Effector CD8-positive, alpha-beta T cell (primary cell): ENCODE data around the gene NASP.

Source experiments
- DNase-seq: peaks from one replicate; lab custom pipeline; 2025; lab: John Stamatoyannopoulos, UW
- total RNA-seq, 4 experiments: gene quantifications; one replicate each; lab custom pipeline; 2026; lab: John Stamatoyannopoulos, UW

NASP gene
- 115 to 152 (median 131) reads per million in 4 experiments for total RNA-seq

GRCh38 chr1:45583666-45584350 lies at the start of gene NASP:
Gene NASP, plus strand, starts transcription at chr1:45584041. Its CDS starts 106 bp downstream, at chr1:45584147.
- peak; percentile 88 for DNase-seq

DNA sequence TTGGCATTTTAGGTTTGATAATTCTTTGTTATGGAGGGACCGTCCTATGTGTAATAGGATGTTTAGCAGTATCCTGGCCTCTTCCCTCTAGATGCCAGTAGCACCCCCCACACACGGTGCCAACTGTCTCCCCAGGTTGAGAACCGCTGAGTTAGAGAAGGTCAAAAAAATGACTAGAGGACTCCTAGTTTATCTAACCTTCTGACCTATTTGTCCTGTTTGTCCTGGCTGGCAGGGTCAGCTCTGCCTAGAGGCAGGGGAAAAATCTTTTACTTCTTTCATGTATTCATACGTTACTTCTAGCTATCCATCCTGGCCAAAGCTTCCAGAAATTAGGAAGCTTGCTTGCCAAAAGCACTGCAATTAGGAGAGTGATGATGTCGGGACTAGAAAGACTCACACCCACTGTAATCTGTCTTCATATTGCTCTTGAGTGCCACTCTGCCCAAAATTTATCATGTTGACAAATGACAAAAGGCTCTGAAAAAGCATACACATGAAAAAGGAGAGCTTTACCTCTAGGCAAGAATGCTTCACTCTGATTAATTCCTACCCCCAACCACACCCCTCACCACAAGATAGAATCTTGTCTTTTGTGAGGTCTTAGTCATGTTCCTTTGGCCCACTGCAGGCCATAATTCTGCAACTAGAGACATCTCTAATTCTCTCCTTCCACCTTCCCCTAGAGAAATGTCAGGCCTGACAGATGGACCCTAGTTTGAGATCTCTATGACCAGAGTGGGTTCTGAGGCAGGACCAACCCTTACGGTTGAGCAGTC lies 47.7 kb upstream of the NASP start:
- no peak for DNase-seq

DNA sequence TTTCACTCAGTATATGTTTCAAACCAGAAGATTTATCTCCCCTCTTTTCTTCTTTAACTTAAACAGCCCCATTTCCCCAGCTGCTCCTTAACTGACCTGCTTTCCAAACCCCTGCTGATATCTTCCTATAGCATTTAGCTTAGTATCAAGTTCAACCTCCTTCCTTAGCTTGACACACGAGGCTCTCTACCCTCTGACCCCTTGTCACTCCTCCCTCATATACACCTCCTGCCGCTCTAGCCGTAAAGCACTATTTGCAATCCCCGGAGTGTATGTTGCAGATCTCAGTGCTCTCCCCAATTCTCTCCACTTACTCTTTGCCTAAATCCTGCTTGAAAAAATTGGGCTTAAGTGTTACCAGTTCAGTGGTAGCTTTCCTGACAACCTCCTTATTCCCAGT lies 47.0 kb upstream of the NASP start:
- no peak for DNase-seq

- DNase-seq: no peak
These were observed 42.6 kb upstream of the NASP start for GRCh38 chr1:45541193-45541592.

DNA sequence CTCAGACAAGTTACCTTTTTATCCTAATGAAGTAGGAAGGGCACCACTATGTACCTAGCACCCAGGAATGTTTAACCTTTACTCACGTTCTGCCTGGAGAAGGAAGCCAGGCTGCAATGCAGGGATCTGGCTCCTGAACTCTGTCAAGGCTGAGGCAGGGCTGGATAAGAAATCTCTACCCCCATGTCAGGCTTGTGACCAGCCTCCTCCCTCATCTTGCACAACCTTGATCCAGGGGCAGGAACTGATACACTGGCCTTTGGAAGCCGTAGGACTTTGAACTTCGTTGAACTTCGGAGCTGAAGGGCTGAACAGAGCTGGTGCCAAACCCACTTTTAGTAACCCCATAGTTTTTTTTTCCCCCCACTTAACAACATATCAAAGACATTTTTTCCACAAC lies 41.2 kb upstream of the NASP start:
- no peak for DNase-seq

- DNase-seq: peak; percentile 52
These were observed 40.0 kb upstream of the NASP start for GRCh38 chr1:45543581-45544417.

DNA sequence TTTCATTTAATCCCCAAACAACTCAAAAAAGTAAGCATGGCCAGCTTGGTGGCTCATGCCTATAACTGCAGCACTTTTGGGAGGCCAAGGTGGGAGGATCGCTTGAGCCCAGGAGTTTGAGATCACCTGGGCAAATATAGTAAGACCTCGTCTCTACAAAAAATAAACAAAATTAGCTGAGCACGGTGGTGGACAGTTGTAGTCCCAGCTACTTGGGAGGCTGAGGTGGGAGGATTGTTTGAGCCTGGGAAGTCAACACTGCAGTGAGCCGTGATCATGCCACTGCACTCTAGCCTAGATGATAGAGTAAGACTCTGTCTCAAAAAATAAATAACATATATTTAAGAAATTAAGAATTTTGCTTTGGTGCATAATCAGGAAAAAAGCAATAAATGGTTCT lies 39.3 kb upstream of the NASP start:
- DNase-seq: no peak

DNA sequence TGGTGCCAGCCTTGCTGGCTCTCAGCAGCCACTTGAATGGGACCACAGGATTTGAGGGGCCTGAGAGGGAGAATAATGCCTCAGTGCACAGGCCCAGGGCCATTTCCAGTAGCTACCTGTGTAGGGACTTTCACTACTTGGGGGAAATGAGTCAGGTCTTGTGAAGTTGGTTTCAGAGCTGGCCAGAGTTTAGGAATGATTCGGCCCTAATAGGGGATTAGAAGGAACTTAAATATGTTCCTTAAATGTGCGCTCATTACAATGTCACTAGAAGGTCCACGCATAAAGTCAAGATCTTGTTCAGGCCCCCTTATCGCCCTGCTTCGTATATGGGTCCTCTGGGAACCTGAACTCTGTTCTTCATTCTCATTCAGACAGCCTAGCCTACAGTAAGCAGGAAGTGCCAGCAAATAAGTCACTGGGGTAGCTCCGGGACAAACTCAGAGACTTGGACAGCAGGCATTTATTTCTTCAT lies 38.8 kb upstream of the NASP start:
- no peak for DNase-seq

DNA sequence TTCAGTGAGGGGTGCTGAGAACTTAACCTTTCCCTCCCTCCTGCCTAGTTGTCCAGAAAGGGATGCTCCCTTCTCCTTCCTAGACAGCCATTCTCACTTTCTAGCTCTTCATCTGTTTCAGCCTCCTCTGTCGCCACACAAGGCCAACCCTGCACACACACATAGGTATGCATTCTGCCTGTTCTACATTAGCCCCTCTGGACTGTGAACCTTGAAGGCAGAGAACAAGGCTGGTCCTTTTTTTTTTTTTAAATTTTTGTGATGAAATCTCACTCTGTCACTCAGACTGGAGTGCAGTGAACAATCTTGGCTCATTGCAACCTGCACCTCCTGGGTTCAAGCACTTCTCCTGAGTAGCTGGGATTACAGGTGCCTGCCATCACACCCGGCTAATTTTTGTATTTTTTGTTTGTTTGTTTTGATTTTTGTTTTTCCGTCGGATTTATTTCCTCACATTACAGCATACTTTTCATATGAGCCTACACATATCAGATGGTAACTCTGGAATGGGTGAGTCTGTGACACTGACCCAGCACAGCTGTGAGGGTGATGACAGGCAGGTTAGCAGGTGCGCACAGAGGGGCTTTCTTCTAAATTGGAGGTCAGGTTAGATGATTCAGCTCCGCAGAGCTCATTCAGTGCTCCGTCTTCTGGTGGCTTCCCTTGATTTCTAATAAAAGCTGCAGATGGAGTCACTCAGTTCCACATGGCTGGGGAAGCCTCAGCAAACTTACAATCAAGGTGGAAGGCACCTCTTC lies 38.1 kb upstream of the NASP start:
- no peak for DNase-seq

GRCh38 chr1:45550401-45551351 lies 33.2 kb upstream of the NASP start, which contains the start of gene AKR1A1:
Gene AKR1A1, plus strand, starts transcription at chr1:45550826. Its CDS starts 10,969 bp downstream, at chr1:45561795.
- peak; percentile 77 for DNase-seq

GRCh38 chr1:45551684-45552083 lies 32.2 kb upstream of the NASP start:
- DNase-seq: no peak

DNA sequence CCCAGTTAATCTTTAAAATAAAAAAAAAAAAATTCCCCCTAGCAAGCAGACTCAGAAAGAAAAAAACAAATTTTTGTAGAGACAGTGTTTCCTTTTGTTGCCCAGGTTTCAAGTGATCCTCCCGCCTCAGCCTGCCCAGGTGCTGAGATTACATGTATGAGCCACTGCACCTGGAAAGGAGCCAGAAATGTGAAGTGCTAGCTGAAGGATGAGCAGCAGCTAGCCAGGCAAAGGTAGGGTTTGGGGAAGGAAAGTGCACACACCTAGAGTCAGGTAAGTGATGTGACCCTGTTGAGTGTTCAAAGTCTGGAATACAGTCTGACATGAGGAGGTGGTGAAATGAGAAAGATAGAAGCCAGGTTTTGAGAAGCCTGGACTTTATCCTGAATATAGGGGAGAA lies 31.5 kb upstream of the NASP start:
- DNase-seq: no peak

- DNase-seq: no peak
These were observed 29.6 kb upstream of the NASP start for GRCh38 chr1:45554198-45554597.

DNA sequence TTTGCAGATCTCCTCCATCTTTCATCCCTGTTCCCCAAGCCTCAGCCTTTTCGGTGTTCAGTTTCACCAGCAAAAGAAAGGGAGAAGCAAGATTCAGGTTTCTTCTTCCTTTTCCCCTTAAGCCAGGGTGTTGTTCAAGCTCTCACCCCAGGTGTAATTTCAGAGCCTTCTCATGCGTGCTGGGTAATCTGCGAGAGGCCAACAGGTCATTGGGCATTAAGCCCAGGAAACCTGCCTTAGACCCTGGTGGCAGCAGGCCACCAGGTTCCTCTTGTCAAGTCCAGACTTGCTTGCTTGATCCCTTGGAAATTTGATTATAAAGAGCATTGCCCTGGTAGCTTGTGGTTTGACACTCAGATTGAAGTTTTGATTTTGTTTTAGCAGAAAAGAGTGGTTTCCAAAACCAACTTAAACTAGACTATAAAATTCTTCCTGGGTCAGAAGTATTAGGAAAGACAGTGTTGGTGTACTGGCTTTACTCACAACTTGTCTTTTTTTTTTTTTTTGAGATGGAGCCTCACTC lies 26.4 kb upstream of the NASP start:
- no peak for DNase-seq

- no peak for DNase-seq
These were observed 20.0 kb upstream of the NASP start for GRCh38 chr1:45563843-45564242.

GRCh38 chr1:45566722-45567121 lies 17.1 kb upstream of the NASP start:
- DNase-seq: no peak

DNA sequence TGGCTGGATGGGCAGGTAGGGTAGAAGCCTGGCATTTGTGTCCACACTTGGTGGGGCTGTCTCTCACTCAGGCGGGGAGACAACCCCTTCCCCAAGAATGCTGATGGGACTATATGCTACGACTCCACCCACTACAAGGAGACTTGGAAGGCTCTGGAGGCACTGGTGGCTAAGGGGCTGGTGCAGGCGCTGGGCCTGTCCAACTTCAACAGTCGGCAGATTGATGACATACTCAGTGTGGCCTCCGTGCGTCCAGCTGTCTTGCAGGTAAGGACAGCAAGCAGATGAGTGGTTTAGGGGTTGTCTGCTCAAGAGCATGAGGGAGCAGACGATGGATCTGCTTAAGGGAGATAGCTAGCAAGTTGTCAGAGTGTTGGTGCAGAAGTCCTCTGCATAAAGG lies 15.9 kb upstream of the NASP start:
- no peak for DNase-seq

DNA sequence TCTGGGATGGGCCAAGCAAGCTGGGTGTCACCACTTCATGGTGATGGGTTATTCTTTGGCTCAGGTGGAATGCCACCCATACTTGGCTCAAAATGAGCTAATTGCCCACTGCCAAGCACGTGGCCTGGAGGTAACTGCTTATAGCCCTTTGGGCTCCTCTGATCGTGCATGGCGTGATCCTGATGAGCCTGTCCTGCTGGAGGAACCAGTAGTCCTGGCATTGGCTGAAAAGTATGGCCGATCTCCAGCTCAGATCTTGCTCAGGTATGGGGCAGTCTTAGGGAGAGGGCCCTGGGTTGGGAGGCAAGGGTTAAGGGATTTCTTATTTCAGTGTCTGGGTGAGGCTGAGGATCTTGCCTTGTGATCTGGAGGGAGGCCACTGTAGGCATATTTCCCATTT lies 15.4 kb upstream of the NASP start:
- no peak for DNase-seq

DNA sequence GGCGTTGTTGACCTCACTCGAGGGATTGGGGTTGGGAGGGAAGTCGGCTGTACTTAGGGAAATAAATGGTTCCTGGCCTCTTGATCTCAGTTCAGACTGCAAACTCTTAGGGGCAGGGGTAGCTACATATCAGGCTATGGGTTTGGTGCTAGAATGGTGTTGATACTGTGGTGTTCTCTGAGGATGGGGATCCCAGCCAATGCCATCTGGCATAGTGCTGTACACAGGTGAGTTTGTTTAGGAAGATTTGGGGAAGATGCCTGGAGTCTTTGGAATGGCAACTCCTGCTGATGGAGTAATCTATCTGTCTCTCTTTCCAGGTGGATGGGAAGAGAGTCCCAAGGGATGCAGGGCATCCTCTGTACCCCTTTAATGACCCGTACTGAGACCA lies 14.3 kb upstream of the NASP start:
- DNase-seq: no peak

DNA sequence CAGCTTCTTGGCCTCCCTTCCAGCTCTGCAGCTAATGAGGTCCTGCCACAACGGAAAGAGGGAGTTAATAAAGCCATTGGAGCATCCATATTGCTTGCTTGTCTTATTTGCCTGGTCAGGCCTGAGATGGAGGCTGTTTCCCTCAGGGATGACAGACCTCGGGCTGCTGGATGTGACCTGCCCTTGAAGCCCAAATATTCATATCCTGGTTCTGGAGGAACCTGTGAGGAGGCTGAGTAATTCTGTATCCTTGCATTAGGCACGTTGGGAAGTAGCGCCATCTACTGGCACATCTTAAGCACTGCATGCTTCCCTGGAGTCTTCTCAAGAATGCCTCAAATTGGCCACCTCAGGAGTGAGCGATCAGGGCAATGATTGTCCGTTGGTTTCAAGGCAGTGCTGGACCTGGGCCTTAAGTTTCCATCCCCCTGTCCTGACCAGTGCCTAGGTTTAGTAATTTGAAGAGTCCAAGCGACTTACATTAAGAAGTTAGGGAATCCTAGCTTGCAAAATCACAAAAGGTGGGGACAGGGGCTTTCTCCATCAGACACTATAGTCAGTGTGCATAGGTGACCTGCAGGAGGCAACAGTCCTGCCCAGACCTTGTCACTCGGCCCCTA lies 13.8 kb upstream of the NASP start:
- peak; percentile 49 for DNase-seq
